ENCODE measurements around the gene GKN2. TPM values are rescaled to one million over a fixed set of nuclear protein-coding genes. Genes with fewer than 3 reads are reported as not detected.

Gene GKN2
- total and polyA plus RNA-seq, 2 of the 13 experiments (the other 11 are each of a cell fraction or from before 2014, with no cell fraction given): not detected

GRCh38 chr2:68943581-68944568 lies 8.8 kb downstream of the GKN2 start (continued):
- TF ChIP-seq, protein P1, sequence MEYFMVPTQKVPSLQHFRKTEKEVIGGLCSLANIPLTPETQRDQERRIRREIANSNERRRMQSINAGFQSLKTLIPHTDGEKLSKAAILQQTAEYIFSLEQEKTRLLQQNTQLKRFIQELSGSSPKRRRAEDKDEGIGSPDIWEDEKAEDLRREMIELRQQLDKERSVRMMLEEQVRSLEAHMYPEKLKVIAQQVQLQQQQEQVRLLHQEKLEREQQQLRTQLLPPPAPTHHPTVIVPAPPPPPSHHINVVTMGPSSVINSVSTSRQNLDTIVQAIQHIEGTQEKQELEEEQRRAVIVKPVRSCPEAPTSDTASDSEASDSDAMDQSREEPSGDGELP (IDR thresholded peaks at IDR 0.05; ENCODE audit: borderline replicate concordance, low read depth): no peak
- TF ChIP-seq, protein P2, sequence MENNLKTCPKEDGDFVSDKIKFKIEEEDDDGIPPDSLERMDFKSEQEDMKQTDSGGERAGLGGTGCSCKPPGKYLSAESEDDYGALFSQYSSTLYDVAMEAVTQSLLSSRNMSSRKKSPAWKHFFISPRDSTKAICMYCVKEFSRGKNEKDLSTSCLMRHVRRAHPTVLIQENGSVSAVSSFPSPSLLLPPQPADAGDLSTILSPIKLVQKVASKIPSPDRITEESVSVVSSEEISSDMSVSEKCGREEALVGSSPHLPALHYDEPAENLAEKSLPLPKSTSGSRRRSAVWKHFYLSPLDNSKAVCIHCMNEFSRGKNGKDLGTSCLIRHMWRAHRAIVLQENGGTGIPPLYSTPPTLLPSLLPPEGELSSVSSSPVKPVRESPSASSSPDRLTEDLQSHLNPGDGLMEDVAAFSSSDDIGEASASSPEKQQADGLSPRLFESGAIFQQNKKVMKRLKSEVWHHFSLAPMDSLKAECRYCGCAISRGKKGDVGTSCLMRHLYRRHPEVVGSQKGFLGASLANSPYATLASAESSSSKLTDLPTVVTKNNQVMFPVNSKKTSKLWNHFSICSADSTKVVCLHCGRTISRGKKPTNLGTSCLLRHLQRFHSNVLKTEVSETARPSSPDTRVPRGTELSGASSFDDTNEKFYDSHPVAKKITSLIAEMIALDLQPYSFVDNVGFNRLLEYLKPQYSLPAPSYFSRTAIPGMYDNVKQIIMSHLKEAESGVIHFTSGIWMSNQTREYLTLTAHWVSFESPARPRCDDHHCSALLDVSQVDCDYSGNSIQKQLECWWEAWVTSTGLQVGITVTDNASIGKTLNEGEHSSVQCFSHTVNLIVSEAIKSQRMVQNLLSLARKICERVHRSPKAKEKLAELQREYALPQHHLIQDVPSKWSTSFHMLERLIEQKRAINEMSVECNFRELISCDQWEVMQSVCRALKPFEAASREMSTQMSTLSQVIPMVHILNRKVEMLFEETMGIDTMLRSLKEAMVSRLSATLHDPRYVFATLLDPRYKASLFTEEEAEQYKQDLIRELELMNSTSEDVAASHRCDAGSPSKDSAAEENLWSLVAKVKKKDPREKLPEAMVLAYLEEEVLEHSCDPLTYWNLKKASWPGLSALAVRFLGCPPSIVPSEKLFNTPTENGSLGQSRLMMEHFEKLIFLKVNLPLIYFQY (CRISPR knock-in tag; IDR thresholded peaks at IDR 0.05; ENCODE audit: borderline replicate concordance): no peak
- TF ChIP-seq KLF13 (CRISPR knock-in tag; IDR thresholded peaks at IDR 0.05) (no peak), ZNF616 (CRISPR knock-in tag; IDR thresholded peaks at IDR 0.05; ENCODE audit: low read depth) (no peak), HOXA5 (CRISPR knock-in tag; IDR thresholded peaks at IDR 0.05) (no peak), ZNF350 (CRISPR knock-in tag; IDR thresholded peaks at IDR 0.05; ENCODE audit: borderline replicate concordance, low read depth) (peak; percentile 48; the same call in 1 of the 2 replicates), ZSCAN21 (CRISPR knock-in tag; IDR thresholded peaks at IDR 0.05; ENCODE audit: borderline replicate concordance) (no peak), AGO2 (optimal IDR thresholded peaks at IDR 0.05; ENCODE audit: low read depth, low read length) (no peak), NRL (CRISPR knock-in tag; IDR thresholded peaks at IDR 0.05; ENCODE audit: borderline replicate concordance) (peak; percentile 64), KDM3A (CRISPR knock-in tag; IDR thresholded peaks at IDR 0.05; ENCODE audit: low read depth) (0 out of 2 replicates have a peak, but pooled peaks have one; percentile 39)
- TF ChIP-seq, protein P3, sequence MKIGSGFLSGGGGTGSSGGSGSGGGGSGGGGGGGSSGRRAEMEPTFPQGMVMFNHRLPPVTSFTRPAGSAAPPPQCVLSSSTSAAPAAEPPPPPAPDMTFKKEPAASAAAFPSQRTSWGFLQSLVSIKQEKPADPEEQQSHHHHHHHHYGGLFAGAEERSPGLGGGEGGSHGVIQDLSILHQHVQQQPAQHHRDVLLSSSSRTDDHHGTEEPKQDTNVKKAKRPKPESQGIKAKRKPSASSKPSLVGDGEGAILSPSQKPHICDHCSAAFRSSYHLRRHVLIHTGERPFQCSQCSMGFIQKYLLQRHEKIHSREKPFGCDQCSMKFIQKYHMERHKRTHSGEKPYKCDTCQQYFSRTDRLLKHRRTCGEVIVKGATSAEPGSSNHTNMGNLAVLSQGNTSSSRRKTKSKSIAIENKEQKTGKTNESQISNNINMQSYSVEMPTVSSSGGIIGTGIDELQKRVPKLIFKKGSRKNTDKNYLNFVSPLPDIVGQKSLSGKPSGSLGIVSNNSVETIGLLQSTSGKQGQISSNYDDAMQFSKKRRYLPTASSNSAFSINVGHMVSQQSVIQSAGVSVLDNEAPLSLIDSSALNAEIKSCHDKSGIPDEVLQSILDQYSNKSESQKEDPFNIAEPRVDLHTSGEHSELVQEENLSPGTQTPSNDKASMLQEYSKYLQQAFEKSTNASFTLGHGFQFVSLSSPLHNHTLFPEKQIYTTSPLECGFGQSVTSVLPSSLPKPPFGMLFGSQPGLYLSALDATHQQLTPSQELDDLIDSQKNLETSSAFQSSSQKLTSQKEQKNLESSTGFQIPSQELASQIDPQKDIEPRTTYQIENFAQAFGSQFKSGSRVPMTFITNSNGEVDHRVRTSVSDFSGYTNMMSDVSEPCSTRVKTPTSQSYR (CRISPR knock-in tag; IDR thresholded peaks at IDR 0.05; ENCODE audit: borderline replicate concordance): no peak
- TF ChIP-seq, protein P4, sequence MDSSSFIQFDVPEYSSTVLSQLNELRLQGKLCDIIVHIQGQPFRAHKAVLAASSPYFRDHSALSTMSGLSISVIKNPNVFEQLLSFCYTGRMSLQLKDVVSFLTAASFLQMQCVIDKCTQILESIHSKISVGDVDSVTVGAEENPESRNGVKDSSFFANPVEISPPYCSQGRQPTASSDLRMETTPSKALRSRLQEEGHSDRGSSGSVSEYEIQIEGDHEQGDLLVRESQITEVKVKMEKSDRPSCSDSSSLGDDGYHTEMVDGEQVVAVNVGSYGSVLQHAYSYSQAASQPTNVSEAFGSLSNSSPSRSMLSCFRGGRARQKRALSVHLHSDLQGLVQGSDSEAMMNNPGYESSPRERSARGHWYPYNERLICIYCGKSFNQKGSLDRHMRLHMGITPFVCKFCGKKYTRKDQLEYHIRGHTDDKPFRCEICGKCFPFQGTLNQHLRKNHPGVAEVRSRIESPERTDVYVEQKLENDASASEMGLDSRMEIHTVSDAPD (CRISPR knock-in tag; IDR thresholded peaks at IDR 0.05): no peak
- TF ChIP-seq, protein P5, sequence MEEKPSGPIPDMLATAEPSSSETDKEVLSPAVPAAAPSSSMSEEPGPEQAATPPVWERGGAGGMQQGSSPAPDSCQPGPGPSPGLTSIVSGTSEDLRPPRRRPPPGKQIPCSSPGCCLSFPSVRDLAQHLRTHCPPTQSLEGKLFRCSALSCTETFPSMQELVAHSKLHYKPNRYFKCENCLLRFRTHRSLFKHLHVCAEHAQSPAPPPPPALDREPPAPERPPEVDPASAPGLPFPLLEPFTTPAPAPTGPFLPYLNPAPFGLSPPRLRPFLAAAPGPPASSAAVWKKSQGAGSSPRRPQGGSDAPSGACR (CRISPR knock-in tag; IDR thresholded peaks at IDR 0.05): no peak
